NCI-H345 treated with DMSO at 0.1 percent for 48 hours (cell line): ENCODE results near the gene BCAS4.
"Not testable (repeated sequence)": the region's sequence is repeated elsewhere in the genome, so short reads cannot be mapped to it uniquely, and the experiment has no call there.

ENCODE experiments used
- DNase-seq: peaks from one replicate; lab custom pipeline; 2025; ENCODE audit not compliant: unreplicated experiment; lab: John Stamatoyannopoulos, UW

Gene BCAS4

GRCh38 chr20:50798650-50799049 lies 3.8 kb downstream of the BCAS4 start:
- no peak for DNase-seq

GRCh38 chr20:50799176-50799889 lies 4.5 kb downstream of the BCAS4 start:
- no peak for DNase-seq

- no peak for DNase-seq
These were observed 5.2 kb downstream of the BCAS4 start for GRCh38 chr20:50799890-50800550.

- not testable (repeated sequence) for DNase-seq
These were observed 6.3 kb downstream of the BCAS4 start for GRCh38 chr20:50800986-50801746.

- DNase-seq: no peak
These were observed 6.9 kb downstream of the BCAS4 start for GRCh38 chr20:50801747-50802125.

GRCh38 chr20:50802289-50802688 lies 7.4 kb downstream of the BCAS4 start:
- no peak for DNase-seq

GRCh38 chr20:50804437-50805348 lies 9.8 kb downstream of the BCAS4 start:
- DNase-seq: no peak

GRCh38 chr20:50805349-50805684 lies 10.5 kb downstream of the BCAS4 start:
- DNase-seq: no peak

GRCh38 chr20:50806126-50806768 lies 11.4 kb downstream of the BCAS4 start:
- DNase-seq: no peak

GRCh38 chr20:50810063-50810462 lies 15.2 kb downstream of the BCAS4 start:
- no peak for DNase-seq

- no peak for DNase-seq
These were observed 16.0 kb downstream of the BCAS4 start for GRCh38 chr20:50810842-50811241.

GRCh38 chr20:50813101-50813643 lies 18.3 kb downstream of the BCAS4 start:
- no peak for DNase-seq

GRCh38 chr20:50813801-50814200 lies 18.9 kb downstream of the BCAS4 start:
- no peak for DNase-seq

- no peak for DNase-seq
These were observed 19.7 kb downstream of the BCAS4 start for GRCh38 chr20:50814438-50815161.

- DNase-seq: peak; percentile 16
These were observed 20.5 kb downstream of the BCAS4 start for GRCh38 chr20:50815162-50815989.

- DNase-seq: no peak
These were observed 22.9 kb downstream of the BCAS4 start for GRCh38 chr20:50817776-50818172.

- no peak for DNase-seq
These were observed 24.5 kb downstream of the BCAS4 start for GRCh38 chr20:50819349-50819748.

GRCh38 chr20:50820515-50821256 lies 25.8 kb downstream of the BCAS4 start:
- no peak for DNase-seq
